ENCODE measurements around the gene SH2D3A. TPM values are rescaled to one million over a fixed set of nuclear protein-coding genes. Genes with fewer than 3 reads are reported as not detected.
"Not testable (repeated sequence)": the region's sequence is repeated elsewhere in the genome, so short reads cannot be mapped to it uniquely, and the experiment has no call there.

Gene SH2D3A
- total and polyA plus RNA-seq, 5 donors from 2014 or later = 19.5 to 46.2 (median 23.6) TPM

DNA sequence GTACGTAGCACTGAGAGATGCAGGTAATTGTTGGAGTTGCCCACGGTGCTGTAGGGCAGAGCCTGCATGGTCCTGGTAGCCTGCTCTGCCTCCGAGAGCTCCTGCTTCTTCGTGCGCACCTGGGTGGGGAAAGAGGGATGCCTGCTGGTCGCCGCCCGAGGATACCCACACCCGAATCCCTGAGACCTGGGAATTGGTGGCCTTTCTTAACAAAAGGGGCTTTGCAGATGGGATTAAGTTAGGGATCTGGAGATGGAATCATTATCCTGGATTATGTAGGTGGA, 56.2 kb downstream of the SH2D3A start:
- Histone ChIP-seq H3K36me3 (ENCODE audit: control insufficient read depth, insufficient read depth, low read length) (no peaks in the 10 kb centered on the region), H3K4me1 (ENCODE audit: control insufficient read depth, insufficient read depth, low read length, poor library complexity, severe bottlenecking) (peaks cover 6% of the 10 kb centered on the region), H3K27me3 (ENCODE audit: control insufficient read depth, insufficient read depth, low read length) (peaks cover 5% of the 10 kb centered on the region), H3K27ac (ENCODE audit: insufficient read depth, low read length, poor library complexity, severe bottlenecking) (no peak overlapping the region), H3K9me3 (ENCODE audit: control insufficient read depth in 2 of 2, low read length in 2 of 2) (no peaks in the 10 kb centered on the region), H3K4me3 (ENCODE audit: low read depth, low read length) (no peak overlapping the region)
- no peak for ATAC-seq (ENCODE audit: low read depth in 2 of 2)
- no peaks in the 10 kb centered on the region for H3K36me3 Mint-ChIP-seq
- H3K9me3 Mint-ChIP-seq = peaks cover 0 to 5% (median 0%) of the 10 kb centered on the region in 7 donors
- no peak for DNase-seq
- H3K27me3 Mint-ChIP-seq = peaks cover 40% of the 10 kb centered on the region
- no peak overlapping the region for H3K27ac Mint-ChIP-seq
- peaks cover 0 to 21% (median 5%) of the 10 kb centered on the region in 4 donors for H3K4me1 Mint-ChIP-seq
- H3K4me3 Mint-ChIP-seq = no peak overlapping the region

GRCh38 chr19:6710273-6711077, 56.8 kb downstream of the SH2D3A start:
- H3K27ac Mint-ChIP-seq = no peak overlapping the region
- ATAC-seq (ENCODE audit: low read depth in 2 of 2) = no peak

DNA sequence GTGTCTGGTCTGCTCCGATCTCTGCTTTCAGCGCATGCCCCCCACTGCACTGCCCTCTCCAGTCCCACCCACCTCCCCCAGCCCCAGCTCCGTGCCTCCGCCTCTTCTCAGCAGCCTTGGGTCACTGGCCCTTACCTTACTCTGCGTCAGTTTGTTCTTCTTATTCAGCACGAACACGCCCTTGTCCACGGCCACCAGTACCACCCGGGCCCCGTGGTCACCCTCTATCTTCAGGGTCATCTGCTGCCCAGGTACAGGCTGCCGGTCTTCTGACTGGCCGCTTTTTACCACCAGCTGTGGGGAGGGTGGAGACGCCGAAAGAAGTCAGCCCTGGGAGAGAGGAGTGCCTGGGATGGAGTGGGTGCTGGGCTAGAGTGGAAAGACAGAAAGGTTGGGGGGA, 57.7 kb downstream of the SH2D3A start:
- H3K4me1 ChIP-seq (ENCODE audit: control insufficient read depth, insufficient read depth, low read length, poor library complexity, severe bottlenecking) = peaks cover 6% of the 10 kb centered on the region
- no peaks in the 10 kb centered on the region for H3K36me3 ChIP-seq (ENCODE audit: control insufficient read depth, insufficient read depth, low read length)
- H3K27ac ChIP-seq (ENCODE audit: insufficient read depth, low read length, poor library complexity, severe bottlenecking) = no peak overlapping the region
- H3K4me3 ChIP-seq (ENCODE audit: low read depth, low read length) = no peak overlapping the region
- H3K4me1 Mint-ChIP-seq = peaks cover 0 to 21% (median 5%) of the 10 kb centered on the region in 4 donors
- H3K9me3 Mint-ChIP-seq = peaks cover 0 to 5% (median 0%) of the 10 kb centered on the region in 7 donors
- H3K27ac Mint-ChIP-seq = no peak overlapping the region
- ATAC-seq (ENCODE audit: low read depth in 2 of 2) = no peak
- no peak overlapping the region for H3K4me3 Mint-ChIP-seq
- DNase-seq = no peak
- peaks cover 40% of the 10 kb centered on the region for H3K27me3 Mint-ChIP-seq
- peaks cover 5% of the 10 kb centered on the region for H3K27me3 ChIP-seq (ENCODE audit: control insufficient read depth, insufficient read depth, low read length)
- no peaks in the 10 kb centered on the region for H3K36me3 Mint-ChIP-seq
- no peaks in the 10 kb centered on the region for H3K9me3 ChIP-seq (ENCODE audit: control insufficient read depth in 2 of 2, low read length in 2 of 2)

More at GRCh38 chr19:6710273-6711077, 56.8 kb downstream of the SH2D3A start:
- peaks cover 0 to 5% (median 0%) of the 10 kb centered on the region in 7 donors for H3K9me3 Mint-ChIP-seq
- H3K4me3 Mint-ChIP-seq = no peak overlapping the region
- no peaks in the 10 kb centered on the region for H3K9me3 ChIP-seq (ENCODE audit: control insufficient read depth in 2 of 2, low read length in 2 of 2)
- no peak for DNase-seq
- peaks cover 0 to 21% (median 5%) of the 10 kb centered on the region in 4 donors for H3K4me1 Mint-ChIP-seq
- peaks cover 40% of the 10 kb centered on the region for H3K27me3 Mint-ChIP-seq
- H3K4me1 ChIP-seq (ENCODE audit: control insufficient read depth, insufficient read depth, low read length, poor library complexity, severe bottlenecking) = peaks cover 6% of the 10 kb centered on the region
- peaks cover 5% of the 10 kb centered on the region for H3K27me3 ChIP-seq (ENCODE audit: control insufficient read depth, insufficient read depth, low read length)
- H3K4me3 ChIP-seq (ENCODE audit: low read depth, low read length) = no peak overlapping the region
- no peaks in the 10 kb centered on the region for H3K36me3 ChIP-seq (ENCODE audit: control insufficient read depth, insufficient read depth, low read length)
- H3K27ac ChIP-seq (ENCODE audit: insufficient read depth, low read length, poor library complexity, severe bottlenecking) = no peak overlapping the region
- no peaks in the 10 kb centered on the region for H3K36me3 Mint-ChIP-seq

GRCh38 chr19:6708913-6709312, 58.3 kb downstream of the SH2D3A start:
- DNase-seq; H3K36me3 ChIP-seq (ENCODE audit: control insufficient read depth, insufficient read depth, low read length); H3K4me3 ChIP-seq (ENCODE audit: low read depth, low read length); H3K9me3 ChIP-seq (ENCODE audit: control insufficient read depth in 2 of 2, low read length in 2 of 2); H3K9me3 Mint-ChIP-seq; H3K27ac Mint-ChIP-seq; H3K27ac ChIP-seq (ENCODE audit: insufficient read depth, low read length, poor library complexity, severe bottlenecking); H3K4me1 ChIP-seq (ENCODE audit: control insufficient read depth, insufficient read depth, low read length, poor library complexity, severe bottlenecking); H3K27me3 ChIP-seq (ENCODE audit: control insufficient read depth, insufficient read depth, low read length); H3K4me3 Mint-ChIP-seq; ATAC-seq (ENCODE audit: low read depth in 2 of 2); H3K36me3 Mint-ChIP-seq: not testable (repeated sequence)
- H3K27me3 Mint-ChIP-seq = peaks cover 40% of the 10 kb centered on the region
- H3K4me1 Mint-ChIP-seq = peaks cover 0 to 21% (median 5%) of the 10 kb centered on the region in 4 donors

DNA sequence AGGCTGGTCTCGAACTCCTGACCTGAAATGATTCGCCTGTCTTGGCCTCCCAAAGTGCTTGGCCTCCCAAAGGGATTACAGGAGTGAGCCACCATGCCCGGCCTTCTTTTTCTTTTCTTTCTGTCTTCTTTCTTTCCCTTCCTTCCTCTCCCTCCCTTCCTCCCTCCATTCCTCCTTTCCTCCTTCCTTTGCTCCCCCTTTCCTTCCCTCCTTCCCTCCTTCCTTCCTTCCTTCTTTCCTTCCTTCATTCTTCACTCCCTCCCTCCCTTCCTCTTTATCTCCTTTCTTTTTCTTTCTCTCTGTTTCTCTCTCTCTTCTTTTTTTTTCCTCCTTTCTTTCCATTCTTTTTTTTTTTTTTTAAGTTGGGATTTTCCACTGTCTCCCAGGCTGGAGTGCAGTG, 58.9 kb downstream of the SH2D3A start:
- H3K36me3 Mint-ChIP-seq = no peaks in the 10 kb centered on the region
- Histone ChIP-seq H3K4me1 (ENCODE audit: control insufficient read depth, insufficient read depth, low read length, poor library complexity, severe bottlenecking) (peaks cover 6% of the 10 kb centered on the region), H3K9me3 (ENCODE audit: control insufficient read depth in 2 of 2, low read length in 2 of 2) (no peaks in the 10 kb centered on the region), H3K27me3 (ENCODE audit: control insufficient read depth, insufficient read depth, low read length) (peaks cover 5% of the 10 kb centered on the region), H3K36me3 (ENCODE audit: control insufficient read depth, insufficient read depth, low read length) (no peaks in the 10 kb centered on the region), H3K27ac (ENCODE audit: insufficient read depth, low read length, poor library complexity, severe bottlenecking) (no peak overlapping the region), H3K4me3 (ENCODE audit: low read depth, low read length) (no peak overlapping the region)
- DNase-seq (no peak), ATAC-seq (ENCODE audit: low read depth in 2 of 2) (no peak)
- H3K4me1 Mint-ChIP-seq = peaks cover 0 to 21% (median 5%) of the 10 kb centered on the region in 4 donors
- peaks cover 0 to 5% (median 0%) of the 10 kb centered on the region in 7 donors for H3K9me3 Mint-ChIP-seq
- H3K27me3 Mint-ChIP-seq = peaks cover 40% of the 10 kb centered on the region
- no peak overlapping the region for H3K4me3 Mint-ChIP-seq
- H3K27ac Mint-ChIP-seq = no peak overlapping the region

- no peak overlapping the region for H3K4me3 Mint-ChIP-seq
- peaks cover 0 to 5% (median 0%) of the 10 kb centered on the region in 7 donors for H3K9me3 Mint-ChIP-seq
- H3K27ac Mint-ChIP-seq = no peak overlapping the region
- Histone ChIP-seq H3K9me3 (ENCODE audit: control insufficient read depth in 2 of 2, low read length in 2 of 2) (no peaks in the 10 kb centered on the region), H3K36me3 (ENCODE audit: control insufficient read depth, insufficient read depth, low read length) (no peaks in the 10 kb centered on the region), H3K4me3 (ENCODE audit: low read depth, low read length) (no peak overlapping the region), H3K27ac (ENCODE audit: insufficient read depth, low read length, poor library complexity, severe bottlenecking) (no peak overlapping the region), H3K4me1 (ENCODE audit: control insufficient read depth, insufficient read depth, low read length, poor library complexity, severe bottlenecking) (peaks cover 6% of the 10 kb centered on the region), H3K27me3 (ENCODE audit: control insufficient read depth, insufficient read depth, low read length) (peaks cover 5% of the 10 kb centered on the region)
- peaks cover 0 to 21% (median 5%) of the 10 kb centered on the region in 4 donors for H3K4me1 Mint-ChIP-seq
- peaks cover 40% of the 10 kb centered on the region for H3K27me3 Mint-ChIP-seq
- ATAC-seq (ENCODE audit: low read depth in 2 of 2) (no peak), DNase-seq (no peak)
- H3K36me3 Mint-ChIP-seq = no peaks in the 10 kb centered on the region
These were observed 59.6 kb downstream of the SH2D3A start for GRCh38 chr19:6707658-6708018.

- DNase-seq (no peak), ATAC-seq (ENCODE audit: low read depth in 2 of 2) (no peak)
- Histone ChIP-seq H3K9me3 (ENCODE audit: control insufficient read depth in 2 of 2, low read length in 2 of 2) (no peaks in the 10 kb centered on the region), H3K36me3 (ENCODE audit: control insufficient read depth, insufficient read depth, low read length) (no peaks in the 10 kb centered on the region), H3K4me3 (ENCODE audit: low read depth, low read length) (no peak overlapping the region), H3K27me3 (ENCODE audit: control insufficient read depth, insufficient read depth, low read length) (peaks cover 5% of the 10 kb centered on the region), H3K4me1 (ENCODE audit: control insufficient read depth, insufficient read depth, low read length, poor library complexity, severe bottlenecking) (peaks cover 6% of the 10 kb centered on the region), H3K27ac (ENCODE audit: insufficient read depth, low read length, poor library complexity, severe bottlenecking) (no peak overlapping the region)
- Mint-ChIP-seq H3K27me3 (peaks cover 40% of the 10 kb centered on the region), H3K27ac (no peak overlapping the region), H3K36me3 (no peaks in the 10 kb centered on the region), H3K9me3 (peaks cover 0 to 5% (median 0%) of the 10 kb centered on the region in 7 donors), H3K4me3 (no peak overlapping the region), H3K4me1 (peaks cover 0 to 21% (median 5%) of the 10 kb centered on the region in 4 donors)
These were observed 60.1 kb downstream of the SH2D3A start for GRCh38 chr19:6707011-6707657.

- DNase-seq = no peak
- Mint-ChIP-seq H3K4me1 (peaks cover 0 to 21% (median 5%) of the 10 kb centered on the region in 4 donors), H3K27ac (no peak overlapping the region), H3K36me3 (no peaks in the 10 kb centered on the region), H3K9me3 (peaks cover 0 to 5% (median 0%) of the 10 kb centered on the region in 7 donors), H3K4me3 (no peak overlapping the region), H3K27me3 (peaks cover 40% of the 10 kb centered on the region)
- no peak overlapping the region for H3K27ac ChIP-seq (ENCODE audit: insufficient read depth, low read length, poor library complexity, severe bottlenecking)
- peaks cover 5% of the 10 kb centered on the region for H3K27me3 ChIP-seq (ENCODE audit: control insufficient read depth, insufficient read depth, low read length)
- no peaks in the 10 kb centered on the region for H3K36me3 ChIP-seq (ENCODE audit: control insufficient read depth, insufficient read depth, low read length)
- H3K9me3 ChIP-seq (ENCODE audit: control insufficient read depth in 2 of 2, low read length in 2 of 2) = no peaks in the 10 kb centered on the region
- ATAC-seq (ENCODE audit: low read depth in 2 of 2) = no peak
- peaks cover 6% of the 10 kb centered on the region for H3K4me1 ChIP-seq (ENCODE audit: control insufficient read depth, insufficient read depth, low read length, poor library complexity, severe bottlenecking)
- H3K4me3 ChIP-seq (ENCODE audit: low read depth, low read length) = no peak overlapping the region
These were observed 60.6 kb downstream of the SH2D3A start for GRCh38 chr19:6706633-6706958.
